ENCODE results near the gene MAP2K1. TPM values are rescaled to one million over a fixed set of nuclear protein-coding genes. Genes with fewer than 3 reads are reported as not detected.

Gene MAP2K1
- total and polyA plus RNA-seq, 2 donors (not counting 1 experiment from before 2014, with no cell fraction given), result 32.9 to 40.0 TPM

GRCh38 chr15:66515901-66516322 is 129.2 kb downstream of the MAP2K1 start:
- Histone ChIP-seq H3K36me3 (ENCODE audit: control insufficient read depth, insufficient read depth, low read length) (no peaks in the 10 kb centered on the region), H3K4me1 (ENCODE audit: control insufficient read depth, extremely low read depth, insufficient read depth, low read length) (no peaks in the 10 kb centered on the region), H3K27ac (ENCODE audit: insufficient read depth, low read length) (no peak overlapping the region), H3K4me3 (replicated peaks in 1 of 4; ENCODE audit: control extremely low read depth in 1 of 4, insufficient read depth in 1 of 4, low read depth in 3 of 4, low read length in 4 of 4) (no peak overlapping the region), H3K9me3 (ENCODE audit: control insufficient read depth, insufficient read depth, low read depth, low read length) (no peaks in the 10 kb centered on the region), H3K4me2 (ENCODE audit: extremely low read depth, insufficient read depth, low read length) (no peak overlapping the region), H4K20me1 (ENCODE audit: control insufficient read depth, extremely low read depth, insufficient read depth, low read length) (no peaks in the 10 kb centered on the region), H3K9ac (ENCODE audit: insufficient read depth, low read length) (no peak overlapping the region), H3K79me2 (ENCODE audit: control insufficient read depth, insufficient read depth, low read length) (no peaks in the 10 kb centered on the region), H3K27me3 (ENCODE audit: control insufficient read depth, insufficient read depth, low read length) (no peaks in the 10 kb centered on the region), H2AFZ (ENCODE audit: low read length) (no peak overlapping the region)
- peak in 1 of 2 donors; percentile 27 for DNase-seq (ENCODE audit: low read depth in 2 of 2)
- TF ChIP-seq CTCF (conservative IDR thresholded peaks at IDR 0.05 in 1 of 2, IDR thresholded peaks at IDR 0.05 in 1 of 2; ENCODE audit: low read depth in 1 of 2, low read length in 2 of 2), result no peak
- no peak for TF ChIP-seq EZH2 (IDR thresholded peaks at IDR 0.05; ENCODE audit: low read length, missing control alignments)

- Histone ChIP-seq H3K4me3 (replicated peaks in 1 of 4; ENCODE audit: control extremely low read depth in 1 of 4, insufficient read depth in 1 of 4, low read depth in 3 of 4, low read length in 4 of 4) (no peak overlapping the region), H2AFZ (ENCODE audit: low read length) (no peak overlapping the region), H3K4me2 (ENCODE audit: extremely low read depth, insufficient read depth, low read length) (no peak overlapping the region), H3K27ac (ENCODE audit: insufficient read depth, low read length) (no peak overlapping the region), H3K79me2 (ENCODE audit: control insufficient read depth, insufficient read depth, low read length) (no peaks in the 10 kb centered on the region), H3K9me3 (ENCODE audit: control insufficient read depth, insufficient read depth, low read depth, low read length) (no peaks in the 10 kb centered on the region), H4K20me1 (ENCODE audit: control insufficient read depth, extremely low read depth, insufficient read depth, low read length) (no peaks in the 10 kb centered on the region), H3K4me1 (ENCODE audit: control insufficient read depth, extremely low read depth, insufficient read depth, low read length) (no peaks in the 10 kb centered on the region), H3K27me3 (ENCODE audit: control insufficient read depth, insufficient read depth, low read length) (no peaks in the 10 kb centered on the region), H3K36me3 (ENCODE audit: control insufficient read depth, insufficient read depth, low read length) (no peaks in the 10 kb centered on the region), H3K9ac (ENCODE audit: insufficient read depth, low read length) (no peak overlapping the region)
- no peak for TF ChIP-seq EZH2 (IDR thresholded peaks at IDR 0.05; ENCODE audit: low read length, missing control alignments)
- TF ChIP-seq CTCF (conservative IDR thresholded peaks at IDR 0.05 in 1 of 2, IDR thresholded peaks at IDR 0.05 in 1 of 2; ENCODE audit: low read depth in 1 of 2, low read length in 2 of 2), result no peak
- DNase-seq (ENCODE audit: low read depth in 2 of 2), result no peak
Observed at GRCh38 chr15:66523926-66524325, 137.2 kb downstream of the MAP2K1 start.

- no peak for DNase-seq (ENCODE audit: low read depth in 2 of 2)
- Histone ChIP-seq H2AFZ (ENCODE audit: low read length) (no peak overlapping the region), H4K20me1 (ENCODE audit: control insufficient read depth, extremely low read depth, insufficient read depth, low read length) (no peaks in the 10 kb centered on the region), H3K79me2 (ENCODE audit: control insufficient read depth, insufficient read depth, low read length) (no peaks in the 10 kb centered on the region), H3K27ac (ENCODE audit: insufficient read depth, low read length) (no peak overlapping the region), H3K9ac (ENCODE audit: insufficient read depth, low read length) (no peak overlapping the region), H3K9me3 (ENCODE audit: control insufficient read depth, insufficient read depth, low read depth, low read length) (no peaks in the 10 kb centered on the region), H3K4me3 (replicated peaks in 1 of 4; ENCODE audit: control extremely low read depth in 1 of 4, insufficient read depth in 1 of 4, low read depth in 3 of 4, low read length in 4 of 4) (no peak overlapping the region), H3K4me1 (ENCODE audit: control insufficient read depth, extremely low read depth, insufficient read depth, low read length) (no peaks in the 10 kb centered on the region), H3K27me3 (ENCODE audit: control insufficient read depth, insufficient read depth, low read length) (no peaks in the 10 kb centered on the region), H3K36me3 (ENCODE audit: control insufficient read depth, insufficient read depth, low read length) (peaks cover 2% of the 10 kb centered on the region), H3K4me2 (ENCODE audit: extremely low read depth, insufficient read depth, low read length) (no peak overlapping the region)
- no peak for TF ChIP-seq CTCF (conservative IDR thresholded peaks at IDR 0.05 in 1 of 2, IDR thresholded peaks at IDR 0.05 in 1 of 2; ENCODE audit: low read depth in 1 of 2, low read length in 2 of 2)
- TF ChIP-seq EZH2 (IDR thresholded peaks at IDR 0.05; ENCODE audit: low read length, missing control alignments), result no peak
Observed at GRCh38 chr15:66524838-66525237, 138.1 kb downstream of the MAP2K1 start.

All from fibroblast of lung (primary cell).